DMS53 (cell line): ENCODE data around the gene FAM13A.

Experiments
- DNase-seq: peaks from one replicate; lab custom pipeline; 2025; lab: John Stamatoyannopoulos, UW

Gene FAM13A

DNA sequence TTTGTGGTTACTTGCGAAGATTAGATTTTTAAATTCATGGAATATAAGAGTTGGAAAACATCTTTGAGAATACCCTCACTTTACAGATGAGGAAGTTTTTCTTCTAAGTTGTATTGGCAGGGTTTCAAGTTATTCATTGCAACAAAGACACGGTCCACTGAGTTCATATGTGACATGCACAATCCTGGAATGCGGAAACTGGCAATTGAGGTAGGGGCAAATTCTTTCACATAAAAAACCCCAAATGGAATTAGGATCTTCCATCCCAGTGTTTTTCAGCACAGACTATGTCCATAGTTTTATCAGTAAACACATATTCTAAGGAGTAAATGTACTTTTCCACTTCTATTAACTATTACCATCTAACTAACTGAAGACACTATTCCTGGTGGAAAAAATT, 277.6 kb downstream of the FAM13A start:
- no peak for DNase-seq

DNA sequence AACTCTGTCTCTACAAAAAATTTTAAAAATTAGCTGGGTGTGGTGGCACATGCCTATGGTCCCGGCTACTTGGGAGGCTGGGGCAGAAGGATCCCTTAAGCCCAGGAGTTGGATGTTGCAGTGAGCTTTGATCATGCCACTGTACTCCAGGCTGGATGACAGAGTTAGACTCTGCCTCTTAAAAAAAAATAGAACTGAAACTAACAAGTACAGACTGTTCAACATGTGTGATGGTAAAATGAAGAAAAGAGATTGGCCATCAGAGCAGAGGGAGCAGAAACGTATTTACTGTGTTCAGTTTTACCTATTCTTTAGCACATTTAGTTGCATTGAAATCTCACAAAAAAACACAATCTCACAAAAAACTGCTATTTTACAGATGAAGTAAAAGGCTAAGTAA, 281.5 kb downstream of the FAM13A start:
- no peak for DNase-seq

DNA sequence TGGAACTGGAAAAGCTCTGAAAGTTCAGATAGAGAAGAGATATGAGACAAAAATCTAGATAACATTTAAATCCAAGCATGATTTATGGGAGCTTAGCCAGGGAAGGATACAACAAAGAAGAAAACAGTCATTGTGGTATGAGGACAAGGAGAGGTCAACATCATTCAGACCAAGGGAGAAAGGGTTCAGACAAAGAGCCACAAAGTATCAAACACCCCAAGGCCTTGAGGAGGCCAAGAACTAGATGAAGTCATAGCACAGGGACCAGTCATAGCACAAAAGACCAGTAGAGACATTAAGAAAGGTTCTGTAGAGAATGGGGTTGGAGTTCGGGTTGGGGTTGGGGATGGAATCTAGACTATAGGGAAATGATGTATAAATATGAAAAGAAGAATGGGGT, 282.0 kb downstream of the FAM13A start:
- DNase-seq = no peak

GRCh38 chr4:88771883-88772450, 285.0 kb downstream of the FAM13A start:
- peak; percentile 7 for DNase-seq

DNA sequence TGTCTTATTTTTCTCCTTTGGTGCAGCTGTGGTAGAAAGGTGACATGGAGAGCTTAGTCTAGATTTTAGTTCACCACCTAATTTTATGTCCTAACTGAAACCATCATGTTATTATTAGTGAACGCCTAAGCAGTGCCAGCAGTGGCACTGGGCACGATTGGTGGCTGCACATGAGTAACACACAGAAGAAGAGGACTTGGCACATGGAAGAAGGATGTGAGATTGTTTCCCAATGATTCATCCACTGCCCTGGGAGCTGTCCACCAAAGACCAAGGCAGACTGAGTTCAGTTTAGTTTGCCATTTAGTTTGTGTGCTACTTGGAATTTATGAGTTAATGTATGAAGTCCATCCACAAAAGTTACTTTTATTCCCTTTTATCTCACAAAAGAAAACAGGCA, 291.3 kb downstream of the FAM13A start:
- DNase-seq = no peak

DNA sequence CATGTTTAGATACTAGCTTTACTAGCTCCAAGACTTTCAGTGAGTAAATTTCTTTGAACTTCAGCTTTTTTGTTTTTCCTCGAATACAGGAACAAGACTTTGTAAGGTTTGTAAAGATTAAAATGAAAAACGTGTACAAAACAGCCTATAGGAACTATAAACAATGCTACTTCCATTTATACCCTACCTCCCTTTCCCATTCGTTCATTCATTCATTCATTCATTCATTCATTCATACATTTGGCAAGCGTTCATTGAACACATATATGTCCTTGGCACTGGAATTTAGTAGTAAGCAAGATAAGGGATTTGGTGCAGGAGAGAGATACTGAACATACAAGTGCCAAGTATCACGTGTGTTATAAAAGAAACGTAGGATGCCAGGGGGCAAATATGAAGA, 293.9 kb downstream of the FAM13A start:
- DNase-seq = no peak

DNA sequence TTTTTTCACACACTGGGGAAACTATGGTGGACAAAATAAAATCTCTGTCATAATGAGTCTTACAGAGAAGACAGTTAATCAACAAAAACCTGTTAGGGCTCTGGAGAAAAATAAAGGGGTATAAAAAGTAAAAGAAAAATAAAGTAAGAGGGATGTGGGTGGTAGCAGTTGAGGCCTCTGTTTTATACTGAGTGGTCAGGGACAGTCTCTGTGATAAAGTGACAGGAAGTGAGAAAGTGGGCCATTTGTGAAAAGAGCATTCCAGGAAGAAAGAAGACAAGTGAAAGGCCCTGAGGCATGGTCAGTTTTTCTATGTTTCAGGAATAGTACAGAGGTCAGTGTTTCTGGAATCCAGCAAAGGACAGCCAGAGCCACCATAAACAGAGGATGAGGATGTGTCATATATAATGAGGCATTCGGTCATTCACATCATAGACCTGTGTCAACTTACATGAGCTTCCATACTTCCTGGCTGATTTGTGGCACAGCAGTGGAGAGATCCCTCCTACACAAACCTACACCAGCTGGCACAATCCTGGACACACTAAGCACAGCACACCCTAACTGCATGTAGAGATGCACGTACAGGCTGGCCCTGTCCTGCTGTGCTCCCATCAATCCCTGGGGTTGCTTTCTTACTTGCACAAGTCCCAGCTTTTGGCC, 295.0 kb downstream of the FAM13A start:
- DNase-seq = no peak

GRCh38 chr4:88761342-88761741, 295.6 kb downstream of the FAM13A start:
- DNase-seq = no peak

GRCh38 chr4:88759895-88760290, 297.1 kb downstream of the FAM13A start:
- DNase-seq = no peak

DNA sequence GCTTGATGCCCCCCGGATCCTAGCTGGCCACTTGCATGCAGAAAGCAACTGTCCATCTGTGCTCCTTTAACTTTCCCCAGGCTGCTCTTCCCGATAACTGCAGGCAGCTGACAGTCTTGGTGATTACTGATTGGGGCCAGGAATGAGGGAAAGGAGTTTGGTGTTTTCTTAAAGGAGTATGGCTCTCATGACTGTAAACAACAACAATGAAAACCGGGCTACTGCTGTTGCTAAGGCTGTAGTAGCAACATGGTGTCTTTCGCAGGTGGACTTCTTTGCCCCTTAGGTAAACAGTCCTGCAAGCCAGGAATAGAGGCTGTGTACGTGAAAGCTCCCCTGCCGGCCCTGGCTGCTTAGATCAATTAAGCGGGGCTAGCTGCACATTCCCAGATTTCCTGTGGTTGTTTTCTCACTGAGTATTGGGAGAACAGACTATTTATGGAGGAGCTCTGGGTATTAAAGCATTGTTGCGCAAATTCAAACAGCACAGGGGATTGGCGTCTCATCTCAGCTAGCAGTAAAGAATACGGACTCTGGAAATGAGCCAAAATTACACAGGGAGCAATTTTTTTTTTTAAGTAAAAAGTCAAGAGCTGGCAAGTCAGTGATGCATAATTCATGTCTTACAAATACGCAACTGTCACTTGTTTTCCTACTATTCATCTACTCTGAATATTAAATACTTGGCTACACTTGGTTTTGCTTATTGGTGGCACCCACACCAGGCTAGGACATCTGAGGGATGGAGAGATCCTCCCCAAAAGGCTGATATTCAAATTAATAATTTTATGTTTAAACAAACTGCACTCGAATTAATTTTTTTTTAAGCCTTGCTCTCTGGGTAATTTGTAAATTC, 297.7 kb downstream of the FAM13A start:
- DNase-seq = no peak

- DNase-seq = no peak
These were observed 298.7 kb downstream of the FAM13A start for GRCh38 chr4:88758264-88758663.

- DNase-seq = no peak
These were observed 299.2 kb downstream of the FAM13A start for GRCh38 chr4:88757776-88758175.

GRCh38 chr4:88757067-88757466, 299.9 kb downstream of the FAM13A start:
- DNase-seq = no peak

DNA sequence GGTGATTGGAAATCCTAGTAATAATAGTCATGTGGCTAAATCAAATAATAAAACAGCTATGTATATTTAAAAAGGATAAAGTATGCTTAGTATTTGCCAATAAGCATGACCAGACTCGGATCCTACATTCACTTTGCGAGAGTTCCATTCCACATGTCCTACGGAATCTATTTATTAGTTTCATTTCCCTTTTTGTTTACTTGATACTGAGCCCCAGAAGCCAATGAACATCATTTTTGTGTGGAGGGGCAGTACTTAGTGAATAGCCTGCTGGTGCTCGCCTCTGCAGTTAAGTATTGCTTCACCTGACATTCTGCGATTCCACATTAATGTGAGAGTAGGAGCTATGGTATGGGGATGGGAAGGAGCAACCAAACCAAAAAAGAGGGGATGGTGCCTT, 300.8 kb downstream of the FAM13A start:
- DNase-seq = no peak

DNA sequence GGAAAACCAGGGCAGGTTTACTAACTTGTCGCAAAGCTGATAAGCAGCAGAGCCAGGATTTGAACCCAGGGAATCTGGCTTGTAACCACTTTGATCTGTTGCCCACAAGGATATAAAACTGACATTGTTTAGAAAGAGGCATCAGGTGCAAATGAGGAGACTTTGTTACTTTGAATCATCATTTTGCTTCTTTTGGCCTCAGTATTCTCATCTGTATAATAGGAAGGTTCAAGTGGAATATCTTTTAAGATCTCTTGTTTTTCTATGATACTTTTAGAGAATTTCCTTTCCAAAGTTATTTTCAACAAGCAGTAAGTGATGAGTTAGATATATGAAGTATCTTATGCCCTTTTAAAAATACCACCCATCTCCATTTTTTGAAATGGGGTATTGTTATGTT, 301.5 kb downstream of the FAM13A start:
- no peak for DNase-seq

- no peak for DNase-seq
These were observed 302.2 kb downstream of the FAM13A start for GRCh38 chr4:88754796-88755195.

DNA sequence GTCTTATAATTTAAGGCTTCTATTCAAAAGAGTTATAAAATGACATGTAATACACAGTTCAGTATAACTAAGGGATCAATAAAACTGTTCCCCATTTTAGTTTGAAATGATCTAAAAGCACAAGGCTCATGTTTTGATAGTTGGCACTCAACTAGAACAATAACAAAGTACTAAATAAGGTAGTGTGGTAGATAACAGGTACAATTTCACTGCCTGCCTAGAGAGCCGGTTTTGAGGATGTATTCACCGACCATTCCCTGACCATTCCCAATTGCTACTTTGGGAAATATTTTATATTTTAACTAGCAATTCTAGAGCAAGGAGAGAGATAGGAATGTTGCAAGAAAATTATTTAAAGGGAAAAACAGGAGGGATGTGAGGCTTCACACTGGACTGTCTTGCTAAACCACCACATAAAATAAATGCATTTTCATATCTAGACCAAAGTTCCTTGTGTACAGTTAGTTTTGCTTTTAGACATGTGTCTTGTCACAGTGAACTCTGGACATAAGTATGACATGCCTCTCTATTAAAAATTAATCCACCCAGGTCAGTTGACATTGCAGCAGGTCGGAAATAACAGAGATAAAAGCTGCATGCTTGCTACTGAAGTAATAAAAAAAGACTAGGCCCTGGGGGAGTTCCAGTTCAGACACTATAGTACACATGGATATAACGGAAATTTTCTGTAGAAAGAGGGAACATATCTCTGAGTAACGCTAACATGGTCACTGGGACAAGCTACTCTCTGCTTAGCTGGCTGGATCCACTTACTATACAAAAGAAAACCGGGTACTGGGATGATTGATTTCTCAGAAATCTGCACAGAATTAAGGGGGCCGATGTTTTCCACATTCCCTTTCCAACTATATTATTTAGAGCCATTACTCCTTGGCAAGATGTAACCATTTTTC, 303.1 kb downstream of the FAM13A start:
- no peak for DNase-seq

DNA sequence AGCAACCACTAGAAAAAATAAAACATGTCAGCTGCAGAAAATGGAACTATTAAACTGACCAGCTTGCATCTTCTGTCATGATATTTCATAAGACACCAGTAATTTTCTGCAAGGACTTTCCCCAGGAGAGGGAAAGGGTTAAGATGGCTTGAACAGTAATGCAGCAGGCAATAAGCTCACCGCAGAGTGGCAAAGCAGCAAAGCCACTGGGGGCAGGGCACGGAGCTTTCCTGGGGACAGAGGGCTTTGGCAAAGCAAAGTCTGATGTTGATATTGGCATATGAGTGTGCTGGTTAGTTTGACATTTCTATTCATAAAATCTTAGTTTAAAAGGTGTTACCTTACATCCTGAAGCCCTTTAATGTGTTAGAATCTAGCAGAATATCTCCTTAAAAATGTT, 304.2 kb downstream of the FAM13A start:
- DNase-seq = no peak

DNA sequence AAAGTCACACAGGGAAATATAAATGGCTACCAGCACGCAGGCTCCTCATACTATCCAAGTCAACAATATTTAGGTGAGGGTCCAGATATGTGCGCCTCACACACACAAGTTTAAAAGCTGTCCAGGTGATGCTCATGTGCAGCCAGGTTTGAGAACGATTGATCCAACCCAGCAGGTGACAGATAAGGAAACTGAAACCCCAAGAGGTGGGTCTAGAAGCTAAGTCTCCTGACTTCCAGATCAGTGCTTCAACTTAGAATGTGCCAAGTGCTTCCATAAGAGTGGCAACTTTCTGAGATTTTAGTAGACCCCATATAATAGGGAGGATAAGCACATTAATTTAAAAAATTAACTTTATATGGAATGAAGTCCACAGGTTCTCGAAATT, 304.9 kb downstream of the FAM13A start:
- no peak for DNase-seq

DNA sequence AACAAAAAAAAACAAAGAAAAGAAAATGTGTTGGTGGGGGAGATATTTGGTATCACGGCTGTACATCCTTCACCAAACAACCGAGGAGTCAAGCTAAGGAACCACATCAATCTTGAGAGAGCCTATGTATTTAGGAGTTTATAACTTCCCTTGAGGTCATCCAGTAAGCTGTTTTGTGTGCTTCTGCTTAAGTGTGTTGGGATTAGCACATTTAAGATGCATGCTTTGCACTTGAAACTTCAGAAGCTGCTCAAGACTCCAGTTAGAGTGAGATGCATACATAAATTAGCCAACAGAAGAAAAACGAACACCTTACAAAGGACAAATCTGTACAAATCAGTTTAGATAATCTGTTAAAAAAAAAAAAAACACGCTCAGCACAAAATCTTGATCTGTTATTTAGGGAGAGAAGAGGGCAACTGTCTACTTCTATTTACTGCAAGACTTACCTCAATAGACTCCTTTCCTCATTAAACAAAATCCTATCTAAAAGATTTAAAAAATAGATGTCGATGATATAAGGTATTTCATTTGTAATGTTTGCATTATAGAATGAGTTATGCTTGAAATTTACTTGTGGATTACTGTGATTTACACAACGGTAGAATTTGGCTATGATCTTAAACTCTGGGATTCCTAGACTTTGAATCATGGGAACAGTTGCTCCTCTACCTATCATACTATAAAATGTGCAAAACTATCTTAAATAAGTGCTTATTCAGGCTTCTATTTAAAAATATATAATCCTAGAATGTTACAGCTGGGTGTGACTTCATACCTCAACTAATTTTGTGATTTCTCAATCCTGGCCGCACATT, 305.5 kb downstream of the FAM13A start:
- no peak for DNase-seq

DNA sequence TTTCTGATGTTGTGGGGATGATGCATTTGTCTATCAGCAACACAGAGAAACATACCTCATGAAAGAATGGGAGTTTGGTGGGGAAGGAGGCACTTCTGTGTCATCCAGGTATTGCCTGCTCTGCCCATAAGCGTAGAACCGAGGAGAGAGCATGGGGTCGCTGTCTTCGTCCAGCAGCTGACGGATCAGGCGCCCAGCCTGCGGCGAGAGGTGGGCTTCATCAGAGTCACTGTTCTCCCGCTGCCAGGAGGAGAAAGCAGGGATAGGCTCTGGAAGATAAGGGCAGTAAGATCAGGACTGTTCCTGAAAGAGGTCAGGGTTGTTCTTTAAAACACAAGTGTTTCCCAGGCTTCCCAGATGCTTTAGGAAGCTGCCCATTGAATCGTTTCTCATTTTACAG, 306.6 kb downstream of the FAM13A start:
- no peak for DNase-seq
